Measurements from ENCODE around the gene EGFR. TPM values are rescaled to one million over a fixed set of nuclear protein-coding genes. Genes with fewer than 3 reads are reported as not detected.

Gene EGFR
- total and polyA plus RNA-seq, 9 donors, result 13.0 to 54.6 (median 41.7) TPM

- Histone ChIP-seq H3K4me1 (ENCODE audit: insufficient read depth) (peaks cover 9% of the 10 kb centered on the region), H3K9me3 (no peaks in the 10 kb centered on the region), H3K4me3 (no peak overlapping the region), H3K27me3 (no peaks in the 10 kb centered on the region), H3K27ac (no peak overlapping the region), H3K36me3 (no peaks in the 10 kb centered on the region)
- 69 to 79% (median 75%) methylated on average over 2 of the region's 2 CpGs for WGBS, 3 donors
- intact Hi-C loops (cut with DNase I), result no loop called here
- no peak for DNase-seq
- TF ChIP-seq CTCF (IDR thresholded peaks at IDR 0.05) (no peak), EP300 (IDR thresholded peaks at IDR 0.05) (no peak), POLR2A (IDR thresholded peaks at IDR 0.05) (no peak)
Observed at GRCh38 chr7:55059021-55059420, 40.2 kb downstream of the EGFR start.

DNA sequence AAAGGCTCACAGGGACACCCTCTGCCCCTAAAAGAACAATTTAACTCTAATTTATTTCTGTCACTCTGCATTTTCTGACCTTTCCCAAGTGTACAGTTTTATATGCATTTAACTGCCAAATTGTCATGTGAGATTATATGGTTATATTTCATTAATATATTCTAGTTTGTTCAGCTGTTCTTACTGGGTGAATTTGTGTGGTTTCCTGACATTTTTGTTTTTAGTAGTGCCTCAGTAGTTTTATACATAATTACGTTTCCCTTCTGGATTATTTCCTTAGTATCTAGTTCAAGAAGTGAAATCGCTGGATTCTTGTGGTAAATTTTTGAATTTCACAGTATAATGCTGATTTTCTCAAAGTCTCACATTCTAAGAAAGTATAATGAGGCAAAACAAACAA is 41.3 kb downstream of the EGFR start:
- no peak for DNase-seq
- no peaks in the 10 kb centered on the region for H3K36me3 ChIP-seq
- no peak overlapping the region for H3K27ac ChIP-seq
- intact Hi-C loops (cut with DNase I), result no loop called here
- TF ChIP-seq POLR2A (IDR thresholded peaks at IDR 0.05), result no peak
- TF ChIP-seq EP300 (IDR thresholded peaks at IDR 0.05), result no peak
- no peak for TF ChIP-seq CTCF (IDR thresholded peaks at IDR 0.05)
- H3K9me3 ChIP-seq, result no peaks in the 10 kb centered on the region
- WGBS, 3 donors, result 88 to 95% (median 92%) methylated on average over 2 of the region's 2 CpGs
- H3K4me1 ChIP-seq (ENCODE audit: insufficient read depth), result peaks cover 12% of the 10 kb centered on the region
- H3K4me3 ChIP-seq, result no peak overlapping the region
- H3K27me3 ChIP-seq, result no peaks in the 10 kb centered on the region

- 81 to 88% (median 86%) methylated on average over 6 of the region's 6 CpGs for WGBS, 3 donors
- Histone ChIP-seq H3K36me3 (no peaks in the 10 kb centered on the region), H3K27me3 (no peaks in the 10 kb centered on the region), H3K4me3 (no peak overlapping the region), H3K9me3 (no peaks in the 10 kb centered on the region), H3K4me1 (ENCODE audit: insufficient read depth) (peaks cover 16% of the 10 kb centered on the region), H3K27ac (no peak overlapping the region)
- DNase-seq, result no peak
- intact Hi-C loops (cut with DNase I), result no loop called here
- TF ChIP-seq POLR2A (IDR thresholded peaks at IDR 0.05) (no peak), CTCF (IDR thresholded peaks at IDR 0.05) (no peak), EP300 (IDR thresholded peaks at IDR 0.05) (no peak)
Observed at GRCh38 chr7:55060636-55061022, 41.8 kb downstream of the EGFR start.

DNA sequence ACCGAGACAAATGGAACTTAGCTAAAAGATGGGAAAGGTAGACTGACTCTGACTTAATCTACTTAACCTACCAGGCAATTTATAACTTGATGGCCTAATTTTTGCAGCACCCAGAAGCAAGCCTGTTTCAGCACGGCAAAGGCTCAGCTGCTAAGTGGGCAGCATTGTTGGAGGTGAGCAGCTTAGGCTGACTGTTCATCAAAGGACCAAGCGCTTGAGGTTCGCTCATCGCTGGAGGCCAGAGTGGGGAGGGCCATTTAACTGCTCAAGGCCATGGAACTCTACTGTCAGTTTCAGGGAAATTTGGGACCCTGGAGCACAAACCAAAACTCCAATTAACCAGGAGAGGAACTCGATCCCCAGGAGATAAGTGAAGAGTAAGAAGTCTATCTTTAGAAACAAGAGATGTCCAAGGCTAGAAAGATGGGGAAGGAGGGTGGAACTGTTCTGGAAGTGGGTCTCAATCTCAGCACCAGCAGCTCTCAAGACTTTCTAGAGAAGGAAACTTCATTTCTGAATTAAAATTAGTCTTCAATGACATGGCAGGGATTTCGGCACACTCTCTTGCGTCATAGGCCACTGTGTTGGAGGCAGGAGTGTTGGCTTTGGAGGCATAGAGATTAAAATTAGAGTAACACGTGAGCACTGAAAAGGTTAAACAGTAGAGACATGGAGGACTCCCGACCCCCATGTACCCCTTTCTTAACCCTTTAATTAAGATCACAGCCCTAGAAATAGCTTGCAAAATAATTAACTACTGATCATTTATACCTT is 43.1 kb downstream of the EGFR start:
- no peaks in the 10 kb centered on the region for H3K9me3 ChIP-seq
- no peaks in the 10 kb centered on the region for H3K27me3 ChIP-seq
- no peak for DNase-seq
- no peaks in the 10 kb centered on the region for H3K36me3 ChIP-seq
- TF ChIP-seq POLR2A (IDR thresholded peaks at IDR 0.05) (no peak), CTCF (IDR thresholded peaks at IDR 0.05) (no peak), EP300 (IDR thresholded peaks at IDR 0.05) (no peak)
- 86 to 89% (median 87%) methylated on average over 10 of the region's 10 CpGs for WGBS, 3 donors
- intact Hi-C loops (cut with DNase I), result no loop called here
- no peak overlapping the region for H3K4me3 ChIP-seq
- peaks cover 20% of the 10 kb centered on the region for H3K4me1 ChIP-seq (ENCODE audit: insufficient read depth)
- no peak overlapping the region for H3K27ac ChIP-seq
